B cell (primary cell): ENCODE results near the gene UNC5A. TPM values are rescaled to one million over a fixed set of nuclear protein-coding genes. Genes with fewer than 3 reads are reported as not detected.

Experiments used
- ATAC-seq: fragments of 200-7000 bp; cut with Tn5 transposase; one replicate; pipeline ENCODE4 v1.10.0; 2021; ENCODE audit warnings: low read depth, mild to moderate bottlenecking, moderate number of reproducible peaks, moderate library complexity
- CTCF ChIA-PET: fragments of 350-600 bp; sonication (Branson Sonifier 250); formaldehyde crosslinking; loops from one replicate; lab custom pipeline; 2021; ENCODE audit warnings: antibody characterized with exemption, inconsistent platforms; lab: Charles Lee
- POLR2A ChIA-PET: fragments of 350-600 bp; sonication (Branson Sonifier 250); formaldehyde crosslinking; loops from one replicate; lab custom pipeline; 2021; ENCODE audit warnings: antibody characterized with exemption; lab: Charles Lee
- DNase-seq: peaks from one replicate; pipeline ENCODE4 v3.0.0; 2013
- H2AFZ ChIP-seq: 2 replicates; pipeline ENCODE4 v1.6.1; 2012; ENCODE audit warnings: mild to moderate bottlenecking, low read depth, low read length; ENCODE audit not compliant: insufficient read depth, poor library complexity, severe bottlenecking
- H3K27ac ChIP-seq, 2 donors: 1 replicate in 1 of 2; 2 replicates in 1 of 2; pipeline ENCODE4 v1.5.1; 2012 to 2013; ENCODE audit warnings: low read length in 2 of 2, mild to moderate bottlenecking in 2 of 2, moderate library complexity in 1 of 2
- H3K27me3 ChIP-seq, 4 experiments: fragments of 200-600 bp in 1 of 4; sonication (generic) in 1 of 4; replicated peaks in 1 of 4; 1 replicate in 2 of 4; 2 replicates in 2 of 4; pipeline versions ENCODE4 v1.6.1 to v1.7.0; 2013 to 2016; ENCODE audit warnings: low read length in 3 of 4, mild to moderate bottlenecking in 2 of 4, mixed read lengths in 1 of 4, moderate library complexity in 1 of 4; ENCODE audit not compliant: insufficient read depth in 4 of 4, control insufficient read depth in 3 of 4; ENCODE audit errors: control extremely low read depth in 1 of 4
- H3K36me3 ChIP-seq, 2 experiments: replicated peaks in 1 of 2; 1 replicate in 1 of 2; 2 replicates in 1 of 2; pipeline versions ENCODE4 v1.6.1 to v1.7.1; 2013; ENCODE audit warnings: low read length in 1 of 2; ENCODE audit not compliant: insufficient read depth in 2 of 2, control insufficient read depth in 1 of 2; ENCODE audit errors: control extremely low read depth in 1 of 2, extremely low read depth in 1 of 2
- H3K4me1 ChIP-seq, 2 donors: fragments of 200-600 bp in 1 of 2; sonication (generic) in 1 of 2; 1 replicate in 1 of 2; 2 replicates in 1 of 2; pipeline versions ENCODE4 v1.5.1 to v1.6.1; 2013 to 2017; ENCODE audit warnings: low read length in 2 of 2; ENCODE audit not compliant: control insufficient read depth in 2 of 2, insufficient read depth in 2 of 2
- H3K4me2 ChIP-seq: replicated peaks from 2 replicates; pipeline ENCODE3; 2012; ENCODE audit warnings: mild to moderate bottlenecking, low read depth, low read length; ENCODE audit not compliant: poor library complexity, severe bottlenecking
- H3K4me3 ChIP-seq, 5 experiments: fragments of 200-600 bp in 1 of 5; sonication (generic) in 1 of 5; 1 replicate in 3 of 5; 2 replicates in 2 of 5; pipeline versions ENCODE4 v1.5.1 to v1.7.0; 2011 to 2016; ENCODE audit warnings: low read length in 4 of 5, mild to moderate bottlenecking in 4 of 5, low read depth in 2 of 5, control low read depth in 1 of 5, moderate library complexity in 1 of 5; ENCODE audit not compliant: insufficient read depth in 1 of 5; ENCODE audit errors: control extremely low read depth in 1 of 5, extremely low read depth in 1 of 5
- H3K79me2 ChIP-seq: fragments of 200-600 bp; sonication (generic); one replicate; pipeline ENCODE4 v1.6.0; 2016; ENCODE audit warnings: low read length; ENCODE audit not compliant: control insufficient read depth, insufficient read depth
- H3K9ac ChIP-seq: fragments of 200-600 bp; sonication (generic); 2 replicates; pipeline ENCODE4 v1.6.1; 2017; ENCODE audit warnings: mild to moderate bottlenecking, low read length, moderate library complexity
- H3K9me3 ChIP-seq, 3 donors: one replicate each; pipeline versions ENCODE4 v1.6.1 to v1.7.1; 2013; ENCODE audit warnings: low read length in 2 of 3; ENCODE audit not compliant: control insufficient read depth in 2 of 3, insufficient read depth in 1 of 3; ENCODE audit errors: control extremely low read depth in 1 of 3
- H4K20me1 ChIP-seq: 2 replicates; pipeline ENCODE4 v1.6.0; 2012; ENCODE audit warnings: mild to moderate bottlenecking, low read length; ENCODE audit not compliant: insufficient read depth, control insufficient read depth, poor library complexity, severe bottlenecking
- H3K27ac Mint-ChIP-seq: one replicate; pipeline ENCODE4 v1.8.0; 2021; ENCODE audit warnings: mixed read lengths
- H3K27me3 Mint-ChIP-seq: one replicate; pipeline ENCODE4 v1.8.0; 2021; ENCODE audit warnings: mixed read lengths
- H3K4me1 Mint-ChIP-seq: one replicate; pipeline ENCODE4 v1.8.0; 2021; ENCODE audit warnings: mixed read lengths
- H3K4me3 Mint-ChIP-seq: one replicate; pipeline ENCODE4 v1.8.0; 2021; ENCODE audit warnings: mixed read lengths
- H3K9me3 Mint-ChIP-seq: one replicate; pipeline ENCODE4 v1.8.0; 2022; ENCODE audit warnings: mixed read lengths; ENCODE audit not compliant: insufficient read depth
- CTCF ChIP-seq: fragments of 200-600 bp; IDR thresholded peaks from one replicate; pipeline ENCODE4 v1.8.0; 2022; ENCODE audit warnings: antibody characterized with exemption, mild to moderate bottlenecking
- EZH2 ChIP-seq: IDR thresholded peaks from 2 replicates; pipeline ENCODE4 v1.6.1; 2012; ENCODE audit warnings: borderline replicate concordance, low read depth, mild to moderate bottlenecking, moderate library complexity, low read length; ENCODE audit not compliant: insufficient read depth, poor library complexity, severe bottlenecking
- WGBS: methylation state at CpG from one replicate; pipeline ENCODE4 v1.1.5; 2013; ENCODE audit warnings: missing lambda C conversion rate; ENCODE audit not compliant: insufficient coverage; 5-methylcytosine and 5-hydroxymethylcytosine counted together
- intact Hi-C: fragments of 100-400 bp; cut with micrococcal nuclease; formaldehyde crosslinking; loops from one replicate; pipeline ENCODE4 v1.10.0; 2022
- polyA plus RNA-seq: library from polyadenylated mRNA; depleted of rRNA; stranded (reverse); fragments of >200 nt; gene quantifications from 2 replicates; pipeline ENCODE4 v1.2.3, GENCODE V29; 2012
- total RNA-seq, 2 donors: library from RNA; stranded (reverse); fragments of 120-200 nt in 1 of 2; gene quantifications; 1 replicate in 1 of 2; 2 replicates in 1 of 2; pipeline versions ENCODE4 v1.2.3 to v1.2.4, GENCODE V29; 2013 to 2022

The UNC5A gene
- total and polyA plus RNA-seq, 2 donors (not counting 1 experiment from before 2014, with no cell fraction given): not detected

GRCh38 chr5:176916337-176916736 lies 106.0 kb downstream of the UNC5A start:
- H3K27ac Mint-ChIP-seq: no peak overlapping the region
- H3K4me3 Mint-ChIP-seq: no peak overlapping the region
- Histone ChIP-seq H3K27me3 (no peaks in the 10 kb centered on the region), H3K36me3 (peaks cover 18 to 42% of the 10 kb centered on the region in 2 experiments), H3K9ac (no peak overlapping the region), H3K4me1 (no peaks in the 10 kb centered on the region), H3K27ac (no peak overlapping the region), H3K4me3 (no peak overlapping the region), H3K9me3 (no peaks in the 10 kb centered on the region), H2AFZ (no peak overlapping the region), H3K4me2 (no peak overlapping the region), H4K20me1 (peaks cover 8% of the 10 kb centered on the region), H3K79me2 (peaks cover 8% of the 10 kb centered on the region)
- ChIA-PET POLR2A (no interaction called here), CTCF (interaction anchor here (1.4 kb wide), 1 partner anchor 256 kb away, joined by 4 read pairs; no protein-coding TSS in a partner anchor)
- no peaks in the 10 kb centered on the region for H3K27me3 Mint-ChIP-seq
- intact Hi-C loops: no loop called here
- DNase-seq (no peak), ATAC-seq (no peak)
- no peaks in the 10 kb centered on the region for H3K4me1 Mint-ChIP-seq
- no peaks in the 10 kb centered on the region for H3K9me3 Mint-ChIP-seq
- TF ChIP-seq EZH2 (no peak), CTCF (no peak)

- Histone ChIP-seq H3K9ac (no peak overlapping the region), H3K4me3 (no peak overlapping the region), H4K20me1 (peaks cover 14% of the 10 kb centered on the region), H3K4me2 (no peak overlapping the region), H3K36me3 (peaks cover 16 to 48% of the 10 kb centered on the region in 2 experiments), H3K79me2 (peaks cover 12% of the 10 kb centered on the region), H3K9me3 (no peaks in the 10 kb centered on the region), H3K27me3 (no peaks in the 10 kb centered on the region), H2AFZ (no peak overlapping the region), H3K27ac (no peak overlapping the region), H3K4me1 (no peaks in the 10 kb centered on the region)
- no peak overlapping the region for H3K4me3 Mint-ChIP-seq
- ATAC-seq: no peak
- intact Hi-C loops: no loop called here
- no peaks in the 10 kb centered on the region for H3K9me3 Mint-ChIP-seq
- no peaks in the 10 kb centered on the region for H3K27me3 Mint-ChIP-seq
- TF ChIP-seq CTCF: no peak
- WGBS: over 99% methylated on average over 6 of the region's 6 CpGs
- H3K4me1 Mint-ChIP-seq: no peaks in the 10 kb centered on the region
- POLR2A ChIA-PET: no interaction called here
- DNase-seq: no peak
- H3K27ac Mint-ChIP-seq: no peak overlapping the region
- CTCF ChIA-PET: no interaction called here
These were observed 108.3 kb downstream of the UNC5A start for GRCh38 chr5:176918613-176919012.
